COLO668 (cell line): ENCODE data around the gene PGAP3.
"Not testable (repeated sequence)": the region's sequence is repeated elsewhere in the genome, so short reads cannot be mapped to it uniquely, and the experiment has no call there.

ENCODE experiments used
- DNase-seq: peaks from one replicate; lab custom pipeline; 2025; ENCODE audit not compliant: unreplicated experiment; lab: John Stamatoyannopoulos, UW

PGAP3 gene

DNA sequence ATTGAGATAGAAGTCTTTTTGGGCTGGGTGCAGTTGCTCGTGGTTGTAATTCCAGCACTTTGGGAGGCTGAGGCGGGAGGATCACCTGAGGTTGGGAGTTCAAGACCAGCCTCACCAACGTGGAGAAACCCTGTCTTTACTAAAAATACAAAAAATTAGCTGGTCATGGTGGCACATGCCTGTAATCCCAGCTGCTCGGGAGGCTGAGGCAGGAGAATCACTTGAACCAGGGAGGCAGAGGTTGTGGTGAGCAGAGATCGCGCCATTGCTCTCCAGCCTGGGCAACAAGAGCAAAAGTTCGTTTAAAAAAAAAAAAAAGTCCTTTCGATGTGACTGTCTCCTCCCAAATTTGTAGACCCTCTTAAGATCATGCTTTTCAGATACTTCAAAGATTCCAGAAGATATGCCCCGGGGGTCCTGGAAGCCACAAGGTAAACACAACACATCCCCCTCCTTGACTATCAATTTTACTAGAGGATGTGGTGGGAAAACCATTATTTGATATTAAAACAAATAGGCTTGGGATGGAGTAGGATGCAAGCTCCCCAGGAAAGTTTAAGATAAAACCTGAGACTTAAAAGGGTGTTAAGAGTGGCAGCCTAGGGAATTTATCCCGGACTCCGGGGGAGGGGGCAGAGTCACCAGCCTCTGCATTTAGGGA is 11.4 kb upstream of the PGAP3 start:
- not testable (repeated sequence) for DNase-seq

GRCh38 chr17:39697961-39698360 is 10.1 kb upstream of the PGAP3 start:
- DNase-seq, result no peak

DNA sequence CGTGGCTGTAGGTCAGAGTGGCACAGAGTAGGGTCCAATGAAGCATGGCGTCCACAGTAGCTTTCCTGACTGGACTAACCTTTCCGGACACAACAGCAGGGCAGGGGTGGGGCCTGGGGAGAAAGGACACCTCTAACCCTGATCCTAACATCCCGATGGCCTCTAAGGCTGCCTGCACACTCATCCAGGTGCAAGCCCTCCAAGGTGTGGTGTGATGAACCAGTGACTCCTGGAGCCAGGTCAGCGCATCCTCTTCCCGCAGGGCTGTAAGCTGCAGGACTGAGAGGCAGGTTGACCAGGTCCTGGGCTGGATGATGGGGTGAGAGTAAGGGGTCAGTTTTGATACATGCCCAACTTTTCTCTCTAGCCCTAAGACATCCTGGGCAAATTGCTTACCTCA is 8.9 kb upstream of the PGAP3 start:
- no peak for DNase-seq

- no peak for DNase-seq
Observed at GRCh38 chr17:39695089-39695474, 7.2 kb upstream of the PGAP3 start.

DNA sequence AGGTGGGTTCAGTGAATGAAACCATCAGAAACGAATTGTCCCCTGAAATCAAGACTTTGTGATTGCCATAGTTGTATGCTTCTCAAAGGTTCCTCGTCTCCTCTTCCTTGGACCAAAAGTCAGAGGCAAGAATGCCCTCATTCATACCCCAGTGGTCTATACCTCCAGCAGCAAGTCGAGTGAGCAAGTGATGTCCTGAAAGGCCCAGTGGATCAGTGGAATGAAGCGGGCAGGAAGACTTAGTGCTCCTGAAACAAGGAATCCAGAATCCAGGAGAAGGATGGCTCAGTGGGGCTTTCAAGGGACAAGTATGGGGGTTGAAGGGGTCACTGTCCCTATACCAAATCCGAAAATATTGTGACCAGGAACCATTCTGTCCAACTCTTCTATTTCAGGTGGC is 6.7 kb upstream of the PGAP3 start:
- DNase-seq, result no peak

DNA sequence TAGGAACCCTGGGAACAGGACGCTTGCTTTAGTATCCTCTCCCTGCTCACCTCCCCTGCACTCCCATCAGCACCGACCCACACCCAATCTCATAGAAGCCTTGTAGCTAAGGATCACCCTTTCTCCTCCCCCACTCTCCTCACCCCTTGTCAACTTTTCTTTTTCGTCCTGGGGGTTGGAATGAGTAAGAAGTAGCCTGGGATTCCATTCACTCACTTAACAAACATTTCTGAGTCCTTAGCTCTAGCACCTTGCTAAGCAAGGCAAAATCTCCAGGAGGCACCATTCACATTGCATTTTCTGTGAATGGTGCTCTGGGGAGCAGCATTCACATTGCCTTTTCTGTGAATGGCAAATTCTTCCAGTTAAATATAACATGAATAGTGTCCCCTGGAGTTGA is 1.1 kb upstream of the PGAP3 start:
- DNase-seq, result no peak

DNA sequence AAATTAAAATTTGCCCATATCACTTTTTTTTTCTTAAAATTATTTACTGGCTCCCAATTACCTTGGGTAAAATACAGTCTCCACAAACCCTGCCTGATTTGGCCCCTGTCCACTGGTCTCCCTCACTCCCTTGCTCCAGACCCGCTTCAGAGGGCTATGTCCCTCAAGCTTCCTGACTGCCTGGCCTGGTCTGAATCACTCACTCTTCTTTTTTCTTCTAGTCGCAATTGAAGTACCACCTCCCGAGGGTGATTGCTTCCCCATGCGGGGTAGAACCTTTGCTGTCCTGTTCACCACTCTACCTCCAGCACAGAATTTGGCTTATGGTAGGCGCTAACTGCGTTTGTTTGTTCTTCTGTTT is 598 bp upstream of the PGAP3 start:
- no peak for DNase-seq

DNA sequence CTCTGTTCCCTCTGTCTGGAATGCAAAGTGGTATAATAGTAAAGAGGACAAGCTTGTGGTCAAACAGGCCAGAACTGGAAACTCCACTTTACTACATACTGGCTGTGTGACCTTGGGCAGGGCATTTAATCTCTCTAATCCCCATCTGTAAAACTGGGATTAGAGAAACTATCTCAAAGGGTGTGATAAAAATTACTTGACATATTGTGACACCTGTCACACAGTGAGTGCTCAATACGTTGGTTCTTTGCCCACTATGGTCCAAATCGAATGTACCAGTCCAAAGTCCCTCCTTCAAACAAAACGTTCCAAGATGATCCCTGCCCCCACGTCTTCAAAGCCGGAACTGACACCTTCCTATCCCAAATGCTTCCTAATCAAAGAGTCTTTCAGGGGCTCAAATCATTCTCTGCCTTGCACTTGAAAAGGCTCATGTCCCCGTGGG is 734 bp downstream of the PGAP3 start:
- DNase-seq, result peak; percentile 4

DNA sequence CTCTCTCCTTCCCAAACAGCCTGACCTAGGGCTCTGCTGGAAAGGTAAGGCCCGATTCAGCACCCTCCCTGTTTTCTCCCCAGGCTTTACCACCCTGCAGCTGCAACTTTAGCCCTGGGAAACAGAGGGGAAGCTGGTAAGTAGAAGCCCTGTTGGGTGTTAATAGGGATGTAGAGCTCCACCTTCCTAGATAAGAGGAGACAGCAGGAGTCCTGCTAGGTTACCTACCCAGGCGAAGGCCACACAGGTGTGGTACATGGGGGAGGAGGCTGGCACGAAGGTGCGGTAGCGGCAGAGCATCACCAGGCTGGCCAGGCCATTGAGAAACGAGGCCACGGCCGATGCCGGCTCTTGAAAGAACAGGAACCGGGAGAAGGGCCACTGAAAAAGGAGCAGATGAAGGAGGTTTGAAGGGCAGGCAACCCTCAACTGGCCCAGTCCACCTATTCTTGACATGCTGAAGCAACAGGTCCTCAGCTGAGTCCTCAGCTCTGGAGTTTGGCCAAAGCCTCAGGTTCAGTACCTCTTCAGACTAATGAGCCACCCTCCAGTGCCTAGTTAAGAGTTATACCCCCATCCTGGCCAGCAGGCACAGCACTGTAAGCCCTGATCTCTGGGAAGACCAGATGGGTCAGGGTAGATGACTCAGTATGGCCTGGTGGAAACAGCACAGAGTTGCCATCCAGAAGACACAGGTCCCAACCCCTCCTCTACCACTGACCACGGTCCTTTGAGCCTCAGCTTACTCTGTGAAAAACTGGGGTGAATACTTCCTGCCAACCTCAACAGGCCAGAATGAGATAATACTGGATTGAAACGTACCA is 3.3 kb downstream of the PGAP3 start:
- DNase-seq, result no peak

DNA sequence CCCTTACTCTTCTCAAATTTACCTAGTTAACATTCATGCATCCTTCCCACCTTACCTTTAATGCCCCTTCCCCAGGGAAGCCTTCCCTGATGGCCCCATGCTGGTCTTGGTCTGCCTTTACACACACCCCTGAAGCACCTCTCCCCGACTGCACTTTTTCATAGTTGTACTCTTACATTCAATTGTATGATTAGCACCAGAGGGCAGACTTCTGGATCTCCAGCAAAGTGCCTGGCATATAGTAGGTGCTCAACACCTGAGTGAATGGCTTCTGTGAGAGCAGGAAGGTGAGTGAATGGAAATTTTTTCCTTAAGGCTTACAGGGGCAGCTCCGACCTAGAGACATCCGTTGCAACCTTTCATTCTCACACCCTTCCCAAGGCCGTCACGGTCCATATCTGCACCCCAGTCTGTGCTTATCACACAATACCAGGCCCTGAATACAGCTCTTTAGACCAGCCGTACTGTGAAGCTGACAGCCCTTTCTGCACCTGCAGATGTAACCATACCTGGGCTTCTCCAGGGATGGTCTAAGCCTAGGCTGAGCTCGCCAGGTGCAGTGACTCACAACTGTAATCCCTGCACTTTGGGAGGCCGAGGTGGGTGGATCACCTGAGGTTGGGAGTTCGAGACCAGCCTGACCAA is 4.4 kb downstream of the PGAP3 start:
- no peak for DNase-seq

DNA sequence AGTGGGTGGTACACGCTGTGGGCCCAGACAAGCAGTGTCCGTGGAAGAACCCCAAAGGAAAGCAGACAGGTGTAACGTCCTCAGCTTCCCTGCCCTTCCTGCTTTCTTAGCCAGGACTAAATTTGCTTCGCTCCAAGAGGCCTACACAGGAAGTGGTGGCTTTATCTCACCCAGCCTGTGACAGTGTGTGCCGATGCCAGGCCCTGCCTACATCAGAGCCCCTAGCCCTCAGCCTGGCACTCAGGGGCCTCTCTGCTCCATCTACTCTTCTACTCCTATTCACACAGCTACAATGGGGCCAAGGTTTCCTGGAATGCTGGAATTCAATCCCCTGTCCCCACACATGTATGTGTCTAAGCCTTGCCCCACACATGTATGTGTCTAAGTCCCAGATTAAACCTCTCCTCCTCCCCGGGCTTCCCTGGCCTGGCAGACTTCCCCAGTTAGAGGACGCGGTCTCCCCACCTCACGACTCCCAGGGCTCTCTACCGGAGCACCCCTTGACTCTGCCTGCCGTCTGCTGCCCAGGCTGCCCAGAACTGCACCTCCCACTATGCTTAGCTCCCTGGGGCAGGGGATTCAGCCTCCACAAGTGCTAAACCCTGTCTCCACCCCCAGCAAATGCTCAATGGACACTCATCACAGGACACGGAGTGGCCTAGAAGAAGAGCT is 8.2 kb downstream of the PGAP3 start:
- DNase-seq, result no peak

- no peak for DNase-seq
Observed at GRCh38 chr17:39678340-39679116, 9.3 kb downstream of the PGAP3 start.

- DNase-seq, result no peak
Observed at GRCh38 chr17:39677542-39678339, 10.1 kb downstream of the PGAP3 start.

DNA sequence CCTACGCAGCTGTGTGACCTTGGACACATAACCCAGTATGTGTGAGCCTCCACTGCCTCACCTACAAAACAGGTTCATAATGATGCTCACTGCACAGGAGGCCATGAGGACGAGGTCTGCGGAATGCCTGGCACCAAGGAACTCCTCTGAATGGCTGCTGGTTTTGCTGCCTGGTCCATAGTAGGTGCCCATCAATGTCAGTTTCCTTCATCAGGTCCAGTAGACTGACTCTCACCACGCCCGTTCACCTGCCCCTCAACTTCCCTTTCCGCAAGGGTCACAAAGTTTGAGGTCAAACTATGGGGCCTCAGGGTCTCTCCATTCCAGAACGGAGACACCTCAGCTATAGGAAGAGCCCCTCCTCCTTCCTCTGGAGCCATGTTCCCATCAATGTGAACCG is 10.8 kb downstream of the PGAP3 start:
- DNase-seq, result no peak

- peak; percentile 52 for DNase-seq
Observed at GRCh38 chr17:39676198-39676819, 11.5 kb downstream of the PGAP3 start.

GRCh38 chr17:39675390-39676082 is 12.3 kb downstream of the PGAP3 start:
- DNase-seq, result no peak

DNA sequence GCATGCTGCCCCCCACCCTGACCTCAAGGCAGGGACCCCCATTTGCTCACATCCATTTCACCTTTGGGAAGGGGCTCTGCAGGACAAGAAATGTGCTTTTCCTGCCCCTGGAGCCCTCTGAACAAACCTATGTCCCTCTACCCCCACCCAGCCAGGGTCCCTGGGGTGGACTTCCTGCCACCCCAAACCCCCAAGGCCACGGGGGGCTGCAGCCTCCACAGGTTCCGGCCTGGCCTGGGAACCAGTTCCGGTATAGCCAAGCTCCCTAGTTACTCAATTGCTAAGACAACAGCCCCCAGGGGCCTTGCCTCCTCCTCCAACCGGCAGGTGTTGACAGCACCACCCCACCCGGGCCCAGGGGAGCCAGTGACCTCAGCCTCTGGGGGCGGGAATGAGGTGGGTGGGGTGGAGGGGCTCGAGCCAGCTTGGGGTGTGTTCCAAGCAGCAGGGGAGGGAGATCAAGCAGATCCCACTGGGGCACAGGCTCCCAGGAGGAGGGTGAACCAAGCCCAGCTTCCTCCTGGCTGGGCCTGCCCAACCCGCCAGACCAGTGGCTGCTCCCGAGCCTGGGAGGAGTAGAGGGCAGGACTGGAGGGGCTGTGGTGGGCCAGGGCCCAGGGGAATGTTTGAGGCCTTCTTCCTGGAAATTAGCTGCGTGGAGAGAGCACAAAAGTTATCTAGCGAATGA is 13.0 kb downstream of the PGAP3 start:
- peak; percentile 65 for DNase-seq

DNA sequence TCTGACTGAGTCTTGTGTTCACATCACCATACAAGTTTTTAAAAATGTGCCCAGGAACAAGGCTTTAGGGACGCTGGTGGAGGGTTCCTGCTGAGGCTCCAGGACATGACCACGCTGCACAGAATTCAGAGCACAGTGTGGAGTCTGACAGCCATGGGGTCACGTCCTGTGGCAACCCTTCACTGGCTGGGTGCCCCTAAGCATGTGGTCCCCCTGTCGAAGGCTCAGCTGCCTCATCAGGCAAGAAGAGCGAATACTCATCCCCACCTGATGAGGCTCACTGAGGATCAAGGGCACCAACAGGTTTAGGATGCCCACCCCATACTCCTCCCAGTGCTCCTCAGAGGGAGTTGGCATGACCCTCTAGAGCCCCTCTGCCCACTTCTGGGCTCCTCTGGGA is 13.7 kb downstream of the PGAP3 start:
- DNase-seq, result no peak
